Peyer's patch (tissue), 4 donors: ENCODE results near the gene DNAI1.

ENCODE experiments used
- CTCF ChIP-seq, 6 experiments: fragments of 450-650 bp in 4 of 6; fragments of 200-600 bp in 2 of 6; sonication (generic) in 1 of 6; IDR thresholded peaks; one replicate each; pipeline ENCODE4 v1.5.1; 2017 to 2019; ENCODE audit warnings: antibody characterized with exemption in 6 of 6, mild to moderate bottlenecking in 3 of 6, moderate library complexity in 1 of 6
- POLR2A ChIP-seq, 2 donors: fragments of 450-650 bp; IDR thresholded peaks; one replicate each; pipeline ENCODE4 v1.5.1; 2017; ENCODE audit warnings: antibody characterized with exemption in 2 of 2, mild to moderate bottlenecking in 2 of 2, moderate library complexity in 2 of 2

- TF ChIP-seq CTCF (IDR thresholded peaks at IDR 0.05) (no peak), POLR2A (IDR thresholded peaks at IDR 0.05) (no peak)
Observed at GRCh38 chr9:34513567-34514214, 55.1 kb downstream of the DNAI1 start.
